Ishikawa (cell line): ENCODE measurements around the gene NUDT5.

ENCODE experiments used
- CEBPB ChIP-seq: IDR thresholded peaks from 2 replicates; pipeline ENCODE4 v1.6.1; 2012
- CREB1 ChIP-seq: IDR thresholded peaks from 2 replicates; pipeline ENCODE4 v1.6.1; 2012; ENCODE audit warnings: low read depth
- EGR1 ChIP-seq: IDR thresholded peaks from 2 replicates; pipeline ENCODE4 v1.6.1; 2012
- EP300 ChIP-seq: IDR thresholded peaks from 2 replicates; pipeline ENCODE4 v1.6.1; 2012; ENCODE audit warnings: borderline replicate concordance
- FOXM1 ChIP-seq: IDR thresholded peaks from 2 replicates; pipeline ENCODE4 v1.6.1; 2012; ENCODE audit warnings: low read depth, borderline replicate concordance
- MAX ChIP-seq: IDR thresholded peaks from 2 replicates; pipeline ENCODE4 v1.6.1; 2012
- NFIC ChIP-seq: IDR thresholded peaks from 2 replicates; pipeline ENCODE4 v1.6.1; 2012
- RAD21 ChIP-seq: IDR thresholded peaks from 2 replicates; pipeline ENCODE4 v1.6.1; 2012; ENCODE audit warnings: low read depth
- REST ChIP-seq: IDR thresholded peaks from 2 replicates; pipeline ENCODE4 v1.6.1; 2012; ENCODE audit warnings: low read depth, mild to moderate bottlenecking
- TAF1 ChIP-seq: IDR thresholded peaks from 2 replicates; pipeline ENCODE4 v1.6.1; 2012; ENCODE audit warnings: low read depth, mild to moderate bottlenecking
- TCF12 ChIP-seq: IDR thresholded peaks from 2 replicates; pipeline ENCODE4 v1.6.1; 2012; ENCODE audit warnings: low read depth
- TEAD4 ChIP-seq: IDR thresholded peaks from 2 replicates; pipeline ENCODE4 v1.6.1; 2012
- USF1 ChIP-seq: IDR thresholded peaks from 2 replicates; pipeline ENCODE4 v1.6.1; 2012
- YY1 ChIP-seq: IDR thresholded peaks from 2 replicates; pipeline ENCODE4 v1.6.1; 2012; ENCODE audit warnings: low read depth
- ZBTB7A ChIP-seq: IDR thresholded peaks from 2 replicates; pipeline ENCODE4 v1.6.1; 2012; ENCODE audit warnings: low read depth

Gene NUDT5

GRCh38 chr10:12154516-12154915 is 41.2 kb downstream of the NUDT5 start:
- TF ChIP-seq RAD21 (no peak), CEBPB (no peak), REST (peak; percentile 34; the same call in 1 of the 2 replicates), TEAD4 (no peak)

- TF ChIP-seq EGR1 (no peak), TAF1 (no peak), FOXM1 (no peak), EP300 (no peak), CEBPB (no peak), USF1 (no peak), RAD21 (no peak), NFIC (no peak), REST (no peak), YY1 (no peak), MAX (no peak), CREB1 (no peak), ZBTB7A (no peak), TEAD4 (no peak), TCF12 (no peak)
Observed at GRCh38 chr10:12150163-12150562, 45.5 kb downstream of the NUDT5 start.

- TF ChIP-seq RAD21: no peak
- TF ChIP-seq EGR1: no peak
- TF ChIP-seq TCF12: no peak
- TF ChIP-seq TEAD4: no peak
- TF ChIP-seq USF1: no peak
- TF ChIP-seq YY1: no peak
- TF ChIP-seq NFIC: no peak
- no peak for TF ChIP-seq ZBTB7A
- TF ChIP-seq TAF1: no peak
- TF ChIP-seq EP300: no peak
- TF ChIP-seq MAX: no peak
- TF ChIP-seq FOXM1: no peak
Observed at GRCh38 chr10:12144538-12144937, 51.2 kb downstream of the NUDT5 start.

GRCh38 chr10:12140038-12140437 is 55.7 kb downstream of the NUDT5 start:
- TF ChIP-seq RAD21 (no peak), TCF12 (no peak), MAX (no peak), USF1 (no peak), NFIC (no peak), EGR1 (no peak), YY1 (no peak), FOXM1 (no peak), TAF1 (no peak), TEAD4 (no peak)

GRCh38 chr10:12135631-12136030 is 60.1 kb downstream of the NUDT5 start:
- TF ChIP-seq YY1: no peak
- TF ChIP-seq EGR1: no peak
- no peak for TF ChIP-seq ZBTB7A
- TF ChIP-seq REST: no peak
- TF ChIP-seq TAF1: no peak
- TF ChIP-seq TCF12: no peak
- TF ChIP-seq NFIC: no peak
- TF ChIP-seq EP300: no peak
- no peak for TF ChIP-seq USF1
- TF ChIP-seq CEBPB: no peak
- no peak for TF ChIP-seq RAD21
